Transverse colon (tissue), 4 donors: ENCODE data around the gene GRIN2A.

Experiments used
- EP300 ChIP-seq: sonication (generic); formaldehyde crosslinking; IDR thresholded peaks from one replicate; pipeline ENCODE4 v1.6.1; 2017; ENCODE audit warnings: antibody characterized with exemption, low read depth
- POLR2A ChIP-seq: fragments of 450-650 bp; IDR thresholded peaks from one replicate; pipeline ENCODE4 v1.6.1; 2016; ENCODE audit warnings: antibody characterized with exemption, mild to moderate bottlenecking, moderate library complexity
- POLR2AphosphoS5 ChIP-seq, 3 donors: sonication (generic); formaldehyde crosslinking; IDR thresholded peaks; one replicate each; pipeline ENCODE4 v1.6.1; 2016; ENCODE audit warnings: antibody characterized with exemption in 3 of 3
- TF ChIP-seq, protein P1 (sequence below), 5 experiments: fragments of 200-600 bp in 3 of 5; fragments of 450-650 bp in 2 of 5; sonication (generic) in 3 of 5; IDR thresholded peaks; 1 replicate in 2 of 5; 2 replicates in 3 of 5; pipeline ENCODE4 v1.5.1; 2016 to 2017; ENCODE audit warnings: antibody characterized with exemption in 5 of 5, inconsistent platforms in 3 of 5, mild to moderate bottlenecking in 2 of 5, moderate library complexity in 1 of 5

DNA sequence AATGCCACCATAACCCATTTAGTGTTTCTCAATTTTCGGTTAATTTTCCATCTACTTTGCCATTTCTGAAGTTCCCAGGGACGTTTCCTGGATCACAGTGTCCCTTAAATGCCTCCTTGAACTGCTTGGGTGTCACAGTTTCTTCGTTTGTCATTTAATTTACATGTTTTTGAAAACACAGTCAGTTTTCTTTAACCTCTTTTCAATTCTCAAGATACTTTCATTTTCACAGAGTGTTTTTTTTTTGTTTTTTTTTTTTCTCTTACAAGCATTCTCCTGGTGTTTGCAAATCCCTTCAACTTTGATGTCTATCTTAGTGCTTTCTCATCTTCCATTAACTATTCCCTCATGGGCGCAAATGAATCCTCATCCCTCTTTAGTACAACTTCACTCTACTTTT lies 283.7 kb downstream of the GRIN2A start:
- TF ChIP-seq, protein P1, sequence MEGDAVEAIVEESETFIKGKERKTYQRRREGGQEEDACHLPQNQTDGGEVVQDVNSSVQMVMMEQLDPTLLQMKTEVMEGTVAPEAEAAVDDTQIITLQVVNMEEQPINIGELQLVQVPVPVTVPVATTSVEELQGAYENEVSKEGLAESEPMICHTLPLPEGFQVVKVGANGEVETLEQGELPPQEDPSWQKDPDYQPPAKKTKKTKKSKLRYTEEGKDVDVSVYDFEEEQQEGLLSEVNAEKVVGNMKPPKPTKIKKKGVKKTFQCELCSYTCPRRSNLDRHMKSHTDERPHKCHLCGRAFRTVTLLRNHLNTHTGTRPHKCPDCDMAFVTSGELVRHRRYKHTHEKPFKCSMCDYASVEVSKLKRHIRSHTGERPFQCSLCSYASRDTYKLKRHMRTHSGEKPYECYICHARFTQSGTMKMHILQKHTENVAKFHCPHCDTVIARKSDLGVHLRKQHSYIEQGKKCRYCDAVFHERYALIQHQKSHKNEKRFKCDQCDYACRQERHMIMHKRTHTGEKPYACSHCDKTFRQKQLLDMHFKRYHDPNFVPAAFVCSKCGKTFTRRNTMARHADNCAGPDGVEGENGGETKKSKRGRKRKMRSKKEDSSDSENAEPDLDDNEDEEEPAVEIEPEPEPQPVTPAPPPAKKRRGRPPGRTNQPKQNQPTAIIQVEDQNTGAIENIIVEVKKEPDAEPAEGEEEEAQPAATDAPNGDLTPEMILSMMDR (IDR thresholded peaks at IDR 0.05), result no peak
- TF ChIP-seq EP300 (no peak), POLR2A (no peak), POLR2AphosphoS5 (IDR thresholded peaks at IDR 0.05) (no peak)
